DND-41 (cell line): ENCODE results near the gene POU2F3.

Experiments used
- CTCF ChIP-seq: IDR thresholded peaks from 2 replicates; pipeline ENCODE4 v1.5.1; 2012; ENCODE audit warnings: borderline replicate concordance, low read length, moderate library complexity, mild to moderate bottlenecking; ENCODE audit not compliant: poor library complexity, severe bottlenecking; ENCODE audit errors: extremely low read depth
- EZH2 ChIP-seq: IDR thresholded peaks from 3 replicates; pipeline ENCODE4 v1.6.1; 2012; ENCODE audit warnings: borderline replicate concordance, low read depth, mild to moderate bottlenecking, moderate library complexity, low read length, inconsistent platforms; ENCODE audit not compliant: severe bottlenecking

DNA sequence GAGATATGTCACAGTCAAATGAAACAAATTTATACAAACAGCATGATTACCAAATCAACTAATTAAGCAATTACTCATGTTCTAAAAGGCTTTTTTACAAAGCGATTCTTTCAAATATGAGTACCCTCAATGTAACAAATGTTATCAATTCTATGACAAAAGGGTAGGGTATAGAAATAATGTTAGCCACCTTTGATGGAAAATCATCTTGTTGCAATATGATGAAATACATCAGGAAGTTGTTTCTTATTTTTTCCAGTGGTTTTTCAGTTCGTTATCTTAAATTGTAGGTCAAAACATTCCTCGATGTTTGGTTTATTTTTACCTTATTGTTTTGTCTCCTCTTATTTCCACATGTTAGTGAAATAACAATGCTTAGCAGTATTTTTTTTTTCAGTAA, 102.7 kb downstream of the POU2F3 start:
- TF ChIP-seq CTCF (no peak), EZH2 (no peak)
